A549 (cell line): ENCODE measurements around the gene QARS1. TPM values are rescaled to one million over a fixed set of nuclear protein-coding genes. Genes with fewer than 3 reads are reported as not detected.

Experiments used
- ATAC-seq, 2 experiments: fragments of 200-7000 bp in 1 of 2; fragments of >200 bp in 1 of 2; cut with Nextera tagmentation in 1 of 2; cut with Tn5 transposase in 1 of 2; 3 replicates each; pipeline versions ENCODE4 v1.8.0 to v1.9.1; 2018 to 2020; ENCODE audit warnings: mild to moderate bottlenecking in 1 of 2, moderate library complexity in 1 of 2
- CTCF ChIA-PET: fragments of 300-600 bp; sonication (Branson Sonifier 250); formaldehyde crosslinking; extraction: SDS; loops from one replicate; lab custom pipeline; 2021; ENCODE audit warnings: antibody characterized with exemption, inconsistent platforms; lab: Yijun Ruan, JAX
- POLR2A ChIA-PET: fragments of 350-600 bp; formaldehyde crosslinking; extraction: SDS; loops from one replicate; lab custom pipeline; 2021; ENCODE audit warnings: antibody characterized with exemption, inconsistent platforms; lab: Yijun Ruan, JAX
- DNase-seq, 2 experiments: peaks; one replicate each; pipeline versions ENCODE4 v3.0.0 to v3.0.0-alpha.2; 2011 to 2016; ENCODE audit warnings: low read depth in 1 of 2, low spot score in 1 of 2
- FAIRE-seq: peaks from 2 replicates; lab custom pipeline; 2011; peaks lifted over from hg19 to GRCh38; lab: Jason Lieb, UNC
- H3K27ac ChIP-seq, 2 experiments: fragments of >200 bp; sonication (Bioruptor Twin); formaldehyde crosslinking; 3 replicates each; pipeline ENCODE4 v1.5.1; 2016 to 2017
- H3K4me1 ChIP-seq: fragments of >200 bp; sonication (Bioruptor Twin); formaldehyde crosslinking; 3 replicates; pipeline ENCODE4 v1.6.1; 2016
- H3K4me2 ChIP-seq: fragments of >200 bp; sonication (Bioruptor Twin); formaldehyde crosslinking; 3 replicates; pipeline ENCODE4 v1.6.1; 2016
- H3K4me3 ChIP-seq: fragments of >200 bp; sonication (Bioruptor Twin); formaldehyde crosslinking; 3 replicates; pipeline ENCODE4 v1.5.1; 2016
- H3K9me3 ChIP-seq: fragments of >200 bp; sonication (Bioruptor Twin); formaldehyde crosslinking; 3 replicates; pipeline ENCODE4 v1.6.1; 2016
- CHD4 ChIP-seq: fragments of 200-600 bp; sonication (generic); IDR thresholded peaks from 2 replicates; pipeline ENCODE4 v1.6.1; 2016; ENCODE audit warnings: antibody characterized with exemption, mild to moderate bottlenecking, borderline replicate concordance
- CTCF ChIP-seq: fragments of >200 bp; sonication (Bioruptor Twin); formaldehyde crosslinking; IDR thresholded peaks from 3 replicates; pipeline ENCODE4 v1.5.1; 2016
- EHF ChIP-seq: fragments of 250-450 bp; sonication (Bioruptor Pico); IDR thresholded peaks from 2 replicates; pipeline ENCODE4 v1.5.0; 2020; ENCODE audit warnings: mild to moderate bottlenecking
- FOSB ChIP-seq: fragments of 250-450 bp; sonication (Bioruptor Pico); IDR thresholded peaks from 2 replicates; pipeline ENCODE4 v1.5.0; 2020; ENCODE audit warnings: mild to moderate bottlenecking, moderate library complexity
- FOSL2 ChIP-seq, 2 experiments: fragments of 450-650 bp in 1 of 2; fragments of >200 bp in 1 of 2; sonication (Bioruptor Twin) in 1 of 2; formaldehyde crosslinking; IDR thresholded peaks; 2 replicates each; pipeline versions ENCODE4 v1.5.0 to v1.6.1; 2016 to 2020; ENCODE audit warnings: mild to moderate bottlenecking in 1 of 2, moderate library complexity in 1 of 2
- GATA3 ChIP-seq: IDR thresholded peaks from 2 replicates; pipeline ENCODE4 v1.6.1; 2012; ENCODE audit warnings: borderline replicate concordance
- HOXA7 ChIP-seq: fragments of 250-450 bp; sonication (Bioruptor Pico); IDR thresholded peaks from 2 replicates; pipeline ENCODE4 v1.5.0; 2020; ENCODE audit warnings: mild to moderate bottlenecking, moderate library complexity
- JUN ChIP-seq, 2 experiments: fragments of >200 bp; sonication (Bioruptor Twin); formaldehyde crosslinking; IDR thresholded peaks; 2 replicates in 1 of 2; 3 replicates in 1 of 2; pipeline ENCODE4 v1.6.1; 2016 to 2017
- JUNB ChIP-seq: fragments of >200 bp; sonication (Bioruptor Twin); formaldehyde crosslinking; IDR thresholded peaks from 2 replicates; pipeline ENCODE4 v1.6.1; 2016
- KDM5A ChIP-seq: fragments of 200-600 bp; sonication (generic); IDR thresholded peaks from 2 replicates; pipeline ENCODE4 v1.6.1; 2016; ENCODE audit warnings: antibody characterized with exemption, mild to moderate bottlenecking
- MAFK ChIP-seq: fragments of 450-650 bp; IDR thresholded peaks from 2 replicates; pipeline ENCODE4 v1.6.1; 2014; ENCODE audit not compliant: partially characterized antibody
- MAX ChIP-seq: IDR thresholded peaks from 2 replicates; pipeline ENCODE4 v1.6.1; 2012
- MAZ ChIP-seq: fragments of 150-350 bp; IDR thresholded peaks from 2 replicates; pipeline ENCODE4 v1.6.1; 2014; ENCODE audit warnings: antibody characterized with exemption, low read depth, low read length, borderline replicate concordance
- PHF8 ChIP-seq: fragments of 200-600 bp; sonication (generic); IDR thresholded peaks from 2 replicates; pipeline ENCODE4 v1.6.1; 2016; ENCODE audit warnings: low read depth, mild to moderate bottlenecking, antibody characterized with exemption, moderate library complexity, borderline replicate concordance
- POLR2A ChIP-seq: IDR thresholded peaks from 2 replicates; pipeline ENCODE4 v1.6.1; 2012; ENCODE audit warnings: mild to moderate bottlenecking, low read length
- POLR2AphosphoS2 ChIP-seq: conservative IDR thresholded peaks from 2 replicates; pipeline ENCODE4 v1.6.1; 2012; ENCODE audit warnings: low read length, improper control_type of control experiment, inconsistent platforms
- RARB ChIP-seq: fragments of 250-450 bp; sonication (Bioruptor Pico); IDR thresholded peaks from 2 replicates; pipeline ENCODE4 v1.8.0; 2021; ENCODE audit warnings: mild to moderate bottlenecking, moderate library complexity
- RCOR1 ChIP-seq: fragments of 150-350 bp; IDR thresholded peaks from 2 replicates; pipeline ENCODE4 v1.6.1; 2014; ENCODE audit warnings: antibody characterized with exemption, low read length, low read depth
- RNF2 ChIP-seq: fragments of 200-600 bp; sonication (generic); IDR thresholded peaks from 2 replicates; pipeline ENCODE4 v1.6.1; 2016; ENCODE audit warnings: low read depth, mild to moderate bottlenecking, antibody characterized with exemption, moderate library complexity, borderline replicate concordance
- SMC3 ChIP-seq: fragments of >200 bp; sonication (Bioruptor Twin); formaldehyde crosslinking; IDR thresholded peaks from 3 replicates; pipeline ENCODE4 v1.6.1; 2018; ENCODE audit warnings: inconsistent platforms
- SREBF2 ChIP-seq: fragments of 450-650 bp; IDR thresholded peaks from 2 replicates; pipeline ENCODE4 v1.6.1; 2014; ENCODE audit warnings: mild to moderate bottlenecking, moderate library complexity
- TP53 ChIP-seq: fragments of 250-450 bp; sonication (Bioruptor Pico); IDR thresholded peaks from 2 replicates; pipeline ENCODE4 v1.5.0; 2021; ENCODE audit warnings: mild to moderate bottlenecking, moderate library complexity
- ZC3H11A ChIP-seq: fragments of 450-650 bp; IDR thresholded peaks from 2 replicates; pipeline ENCODE4 v1.6.1; 2014; ENCODE audit warnings: antibody characterized with exemption, mild to moderate bottlenecking
- WGBS: methylation state at CpG from one replicate; pipeline ENCODE4 v1.1.6; 2017; ENCODE audit errors: missing lambda C conversion rate; 5-methylcytosine and 5-hydroxymethylcytosine counted together
- polyA plus RNA-seq, 4 experiments: library from polyadenylated mRNA; depleted of rRNA in 3 of 4; stranded (reverse); fragments of >200 nt; fragmentation: RNase III in 1 of 4; extraction: RNeasy Plus Mini Kit Qiagen cat#74134 plus additional on column Dnase treatment in 1 of 4; gene quantifications; 2 replicates in 3 of 4; 3 replicates in 1 of 4; pipeline ENCODE4 v1.2.3, GENCODE V29; 2011 to 2017

QARS1 gene
- polyA plus RNA-seq, 2 of the 4 experiments (the other 2 are of a cell fraction) = 118 to 164 TPM

- TF ChIP-seq MAX (peak; percentile 49), GATA3 (0 out of 2 replicates have a peak, but pooled peaks have one; percentile 19), PHF8 (peak; percentile 72), JUN (IDR thresholded peaks at IDR 0.05) (peak; percentile 53 to 73; a peak in 3 of 5 replicates), FOSB (CRISPR knock-in tag) (no peak), MAFK (no peak), POLR2A (peak; percentile 62)
- 1% methylated on average over 20 of the region's 70 CpGs for WGBS
- Histone ChIP-seq H3K9me3 (no peaks in the 10 kb centered on the region), H3K4me3 (peak within 1 kb of the TSS; percentile 93), H3K4me2 (peak within 1 kb of the TSS; percentile 93), H3K27ac (peak within 1 kb of the TSS; percentile 93 to 99), H3K4me1 (peaks cover 14% of the 10 kb centered on the region)
- ATAC-seq (peak; percentile 95 to 97), FAIRE-seq (no peak), DNase-seq (peak; percentile 88 to 91)
- POLR2A ChIA-PET = interaction anchor here (0.6 to 1.6 kb wide), 16 partner anchors 9 to 444 kb away, joined by 3 to 26 read pairs (median 4); partner anchors contain the start of genes DALRD3, IMPDH2, LAMB2 and QARS1
- CTCF ChIA-PET = interaction anchor here (0.6 to 1.7 kb wide), 5 partner anchors 13 to 348 kb away, joined by 3 to 7 read pairs (median 3); no protein-coding TSS in a partner anchor
These were observed 16.0 kb upstream of the QARS1 start, which contains the start of gene USP19 for GRCh38 chr3:49120438-49121131. USP19 (minus strand) TSS chr3:49120823; CDS start chr3:49119145, 1,678 bp downstream.

- H3K27ac ChIP-seq = peak overlapping the region; percentile 93 to 99
- ChIA-PET CTCF (interaction anchor here (1.7 kb wide), 1 partner anchor 25 kb away, joined by 7 read pairs; no protein-coding TSS in a partner anchor), POLR2A (interaction anchor here (1.0 to 1.4 kb wide), 5 partner anchors 9 to 91 kb away, joined by 3 to 12 read pairs (median 5); partner anchors contain the start of genes IMPDH2 and QRICH1)
- peak overlapping the region; percentile 93 for H3K4me3 ChIP-seq
- H3K9me3 ChIP-seq = no peaks in the 10 kb centered on the region
- peaks cover 14% of the 10 kb centered on the region for H3K4me1 ChIP-seq
- 0% methylated on average over 1 of the region's 9 CpGs for WGBS
- H3K4me2 ChIP-seq = peak overlapping the region; percentile 93
- DNase-seq = peak in 1 of 2 experiments; percentile 17
- TF ChIP-seq RNF2 (no peak), JUNB (no peak), SREBF2 (no peak), TP53 (CRISPR knock-in tag) (no peak), MAZ (no peak), RCOR1 (no peak), EHF (no peak), RARB (no peak), POLR2AphosphoS2 (no peak), POLR2A (no peak), MAX (no peak), SMC3 (no peak), CTCF (no peak), HOXA7 (CRISPR knock-in tag) (no peak), ZC3H11A (no peak), FOSL2 (IDR thresholded peaks at IDR 0.05) (no peak), FOSL2 (CRISPR knock-in tag; IDR thresholded peaks at IDR 0.05) (no peak), CHD4 (no peak), KDM5A (no peak)
- peak; percentile 4 to 11; a peak in 3 of 6 replicates for ATAC-seq
- no peak for FAIRE-seq
These were observed 15.5 kb upstream of the QARS1 start for GRCh38 chr3:49120096-49120437.
